Endothelial cell of hepatic sinusoid (primary cell): ENCODE measurements around the gene KLF12.

Experiments used
- in situ Hi-C: cut with HindIII; loops from 2 replicates; pipeline ENCODE4 v1.10.0; 2017; ENCODE audit warnings: low sequenced_read_pairs

KLF12 gene

GRCh38 chr13:74134221-74134776 is at the start of gene KLF12:
Gene KLF12, minus strand, starts transcription at chr13:74134404.
- in situ Hi-C loops, result no loop called here

- in situ Hi-C loops, result no loop called here
These were observed 48.3 kb upstream of the KLF12 start for GRCh38 chr13:74182491-74182890.

- in situ Hi-C loops, result no loop called here
These were observed 40.6 kb upstream of the KLF12 start for GRCh38 chr13:74174810-74175209.

GRCh38 chr13:74173822-74174221 is 39.6 kb upstream of the KLF12 start:
- in situ Hi-C loops, result no loop called here

- in situ Hi-C loops, result no loop called here
These were observed 37.4 kb upstream of the KLF12 start for GRCh38 chr13:74171641-74172040.

- in situ Hi-C loops, result no loop called here
These were observed 35.5 kb upstream of the KLF12 start for GRCh38 chr13:74169676-74170075.

GRCh38 chr13:74168263-74168675 is 34.1 kb upstream of the KLF12 start:
- in situ Hi-C loops, result no loop called here

GRCh38 chr13:74166261-74167004 is 32.2 kb upstream of the KLF12 start:
- in situ Hi-C loops, result no loop called here

GRCh38 chr13:74162782-74163181 is 28.6 kb upstream of the KLF12 start:
- in situ Hi-C loops, result no loop called here

- in situ Hi-C loops, result no loop called here
These were observed 27.9 kb upstream of the KLF12 start for GRCh38 chr13:74162135-74162534.

- in situ Hi-C loops, result no loop called here
These were observed 24.6 kb upstream of the KLF12 start for GRCh38 chr13:74158571-74159352.

- in situ Hi-C loops, result no loop called here
These were observed 23.8 kb upstream of the KLF12 start for GRCh38 chr13:74158028-74158427.

GRCh38 chr13:74154981-74155380 is 20.8 kb upstream of the KLF12 start:
- in situ Hi-C loops, result no loop called here

GRCh38 chr13:74153316-74153715 is 19.1 kb upstream of the KLF12 start:
- in situ Hi-C loops, result no loop called here

GRCh38 chr13:74151859-74152258 is 17.7 kb upstream of the KLF12 start:
- in situ Hi-C loops, result no loop called here

GRCh38 chr13:74148352-74148751 is 14.1 kb upstream of the KLF12 start:
- in situ Hi-C loops, result no loop called here

- in situ Hi-C loops, result no loop called here
These were observed 11.2 kb upstream of the KLF12 start for GRCh38 chr13:74145249-74145975.

- in situ Hi-C loops, result no loop called here
These were observed 10.1 kb upstream of the KLF12 start for GRCh38 chr13:74144269-74144668.

GRCh38 chr13:74142257-74142656 is 8.1 kb upstream of the KLF12 start:
- in situ Hi-C loops, result no loop called here

- in situ Hi-C loops, result no loop called here
These were observed 4.0 kb upstream of the KLF12 start for GRCh38 chr13:74138241-74138640.

- in situ Hi-C loops, result no loop called here
These were observed 2.0 kb upstream of the KLF12 start for GRCh38 chr13:74136084-74136658.
